PC-3 (cell line): Measurements from ENCODE around the gene FBXL7. TPM values are rescaled to one million over a fixed set of nuclear protein-coding genes. Genes with fewer than 3 reads are reported as not detected.

ENCODE experiments used
- ATAC-seq: fragments of 200-7000 bp; cut with Tn5 transposase; 2 replicates; pipeline ENCODE4 v1.9.1; 2020; ENCODE audit warnings: mild to moderate bottlenecking, moderate library complexity
- BruUV-seq: library from RNA; stranded (reverse); fragments of 400-500 nt; replicated peaks from 2 replicates; lab custom pipeline; 2021; lab: Mats Ljungman, UMichigan
- CTCF ChIA-PET: fragments of 300-600 bp; sonication (Branson Sonifier 250); formaldehyde crosslinking; loops from one replicate; lab custom pipeline; 2022; ENCODE audit warnings: antibody characterized with exemption; lab: Charles Lee
- POLR2A ChIA-PET: fragments of 300-600 bp; sonication (Branson Sonifier 250); formaldehyde crosslinking; loops from one replicate; lab custom pipeline; 2022; ENCODE audit warnings: antibody characterized with exemption; ENCODE audit not compliant: unreplicated experiment; lab: Charles Lee
- DNase-seq: peaks from one replicate; pipeline ENCODE4 v3.0.0-alpha.2; 2015
- H2AFZ ChIP-seq: fragments of 300-600 bp; sonication (generic); 2 replicates; pipeline ENCODE4 v1.6.0; 2016; ENCODE audit warnings: antibody characterized with exemption, low read length
- H3F3A ChIP-seq: fragments of 300-600 bp; sonication (generic); one replicate; pipeline ENCODE4 v1.6.0; 2017; ENCODE audit warnings: antibody characterized with exemption, low read length, control low read depth, mild to moderate bottlenecking; ENCODE audit not compliant: unreplicated experiment
- H3K27ac ChIP-seq: fragments of 300-600 bp; sonication (generic); 2 replicates; pipeline ENCODE4 v1.5.1; 2016; ENCODE audit warnings: mild to moderate bottlenecking, low read length
- H3K27me3 ChIP-seq: fragments of 300-600 bp; sonication (generic); 2 replicates; pipeline ENCODE4 v1.6.1; 2016; ENCODE audit warnings: low read length, mixed read lengths
- H3K36me3 ChIP-seq: fragments of 300-600 bp; sonication (generic); 2 replicates; pipeline ENCODE4 v1.6.1; 2016; ENCODE audit warnings: low read depth, mixed run types, low read length, mixed read lengths
- H3K4me1 ChIP-seq: fragments of 300-600 bp; sonication (generic); 2 replicates; pipeline ENCODE4 v1.5.1; 2016; ENCODE audit warnings: low read length; ENCODE audit not compliant: insufficient read depth
- H3K4me2 ChIP-seq: fragments of 300-600 bp; sonication (generic); 2 replicates; pipeline ENCODE4 v1.6.0; 2016; ENCODE audit warnings: low read length
- H3K4me3 ChIP-seq: fragments of 300-600 bp; sonication (generic); 2 replicates; pipeline ENCODE4 v1.5.1; 2016; ENCODE audit warnings: mild to moderate bottlenecking, low read length, mixed read lengths
- H3K79me2 ChIP-seq: fragments of 300-600 bp; sonication (generic); 2 replicates; pipeline ENCODE4 v1.6.1; 2017; ENCODE audit warnings: low read length, mixed read lengths
- H3K9ac ChIP-seq: fragments of 300-600 bp; sonication (generic); 2 replicates; pipeline ENCODE4 v1.6.0; 2016; ENCODE audit warnings: mild to moderate bottlenecking, low read length
- H3K9me2 ChIP-seq: fragments of 300-600 bp; sonication (generic); replicated peaks from 2 replicates; pipeline ENCODE4 v1.6.1; 2016; ENCODE audit warnings: mixed run types, low read length, mixed read lengths
- H3K9me3 ChIP-seq: fragments of 300-600 bp; sonication (generic); 2 replicates; pipeline ENCODE4 v1.6.1; 2016; ENCODE audit warnings: low read length, mixed read lengths
- H4K20me1 ChIP-seq: fragments of 300-600 bp; sonication (generic); 2 replicates; pipeline ENCODE4 v1.6.1; 2016; ENCODE audit warnings: low read length, mixed read lengths
- CTCF ChIP-seq: fragments of 300-600 bp; sonication (generic); conservative IDR thresholded peaks from 2 replicates; pipeline ENCODE4 v1.5.1; 2017; ENCODE audit warnings: antibody characterized with exemption, low read depth, mild to moderate bottlenecking, low read length
- EZH2 ChIP-seq: fragments of 300-600 bp; sonication (generic); IDR thresholded peaks from one replicate; pipeline ENCODE4 v1.6.1; 2017; ENCODE audit warnings: antibody characterized with exemption, mild to moderate bottlenecking, low read length; ENCODE audit not compliant: unreplicated experiment
- EZH2phosphoT487 ChIP-seq: fragments of 300-600 bp; sonication (generic); IDR thresholded peaks from 2 replicates; pipeline ENCODE4 v1.6.1; 2018; ENCODE audit warnings: mild to moderate bottlenecking, antibody characterized with exemption, low read length, borderline replicate concordance
- intact Hi-C: fragments of 100-400 bp; cut with micrococcal nuclease; formaldehyde crosslinking; loops from 2 replicates; pipeline ENCODE4 v1.9.0; 2023
- total RNA-seq: library from RNA; depleted of rRNA; stranded (reverse); fragments of >200 nt; gene quantifications from 2 replicates; pipeline ENCODE4 v1.2.3, GENCODE V29; 2014

Gene FBXL7
- total RNA-seq, 1 experiment from 2014 or later = 0.18 TPM

- no peaks in the 10 kb centered on the region for H4K20me1 ChIP-seq
- TF ChIP-seq EZH2phosphoT487 (no peak), CTCF (no peak), EZH2 (no peak)
- intact Hi-C loops = no loop called here
These were observed 97.0 kb downstream of the FBXL7 start for GRCh38 chr5:15596936-15597335.

GRCh38 chr5:15597804-15598203 is 97.8 kb downstream of the FBXL7 start:
- H3K27me3 ChIP-seq = no peaks in the 10 kb centered on the region
- DNase-seq (no peak), ATAC-seq (no peak)
- no peaks in the 10 kb centered on the region for H4K20me1 ChIP-seq
- no TSS peak for BruUV-seq
- H3K9me3 ChIP-seq = peaks cover 11% of the 10 kb centered on the region; the same call in 1 of the 2 replicates
- intact Hi-C loops = no loop called here
- H3K79me2 ChIP-seq = no peaks in the 10 kb centered on the region
- H2AFZ ChIP-seq = no peak overlapping the region
- H3K4me1 ChIP-seq = no peaks in the 10 kb centered on the region
- H3K27ac ChIP-seq = no peak overlapping the region
- H3K9me2 ChIP-seq = no peaks in the 10 kb centered on the region
- ChIA-PET CTCF (no interaction called here), POLR2A (no interaction called here)
- no peaks in the 10 kb centered on the region for H3K36me3 ChIP-seq
- H3K9ac ChIP-seq = no peak overlapping the region
- H3F3A ChIP-seq = no peaks in the 10 kb centered on the region
- H3K4me2 ChIP-seq = no peak overlapping the region
- no peak overlapping the region for H3K4me3 ChIP-seq
- TF ChIP-seq EZH2phosphoT487 (no peak), CTCF (no peak), EZH2 (no peak)

More at GRCh38 chr5:15596936-15597335, 97.0 kb downstream of the FBXL7 start:
- 0 out of 2 replicates have a peak, but pooled peaks cover 13% of the 10 kb centered on the region for H3K9me3 ChIP-seq
- no peaks in the 10 kb centered on the region for H3K9me2 ChIP-seq
- H3K36me3 ChIP-seq = no peaks in the 10 kb centered on the region
- ATAC-seq (no peak), DNase-seq (no peak)
- no peaks in the 10 kb centered on the region for H3K4me1 ChIP-seq
- H3K27me3 ChIP-seq = no peaks in the 10 kb centered on the region
- H3K27ac ChIP-seq = no peak overlapping the region
- POLR2A ChIA-PET = no interaction called here
- CTCF ChIA-PET = no interaction called here
- H3K4me2 ChIP-seq = no peak overlapping the region
- H3K9ac ChIP-seq = no peak overlapping the region
- H3K4me3 ChIP-seq = no peak overlapping the region
- BruUV-seq = no TSS peak
- no peaks in the 10 kb centered on the region for H3K79me2 ChIP-seq
- H2AFZ ChIP-seq = no peak overlapping the region
- no peaks in the 10 kb centered on the region for H3F3A ChIP-seq

- CTCF ChIA-PET = no interaction called here
- no peaks in the 10 kb centered on the region for H3K27me3 ChIP-seq
- H3K9me2 ChIP-seq = no peaks in the 10 kb centered on the region
- BruUV-seq = no TSS peak
- no peaks in the 10 kb centered on the region for H3K79me2 ChIP-seq
- peak; percentile 23 for DNase-seq
- no peak overlapping the region for H3K4me3 ChIP-seq
- no peaks in the 10 kb centered on the region for H4K20me1 ChIP-seq
- ATAC-seq = no peak
- H2AFZ ChIP-seq = no peak overlapping the region
- peaks cover 11% of the 10 kb centered on the region; the same call in 1 of the 2 replicates for H3K9me3 ChIP-seq
- no peak overlapping the region for H3K9ac ChIP-seq
- no peak overlapping the region for H3K27ac ChIP-seq
- H3K4me2 ChIP-seq = no peak overlapping the region
- H3K4me1 ChIP-seq = no peaks in the 10 kb centered on the region
- intact Hi-C loops = no loop called here
- peak; percentile 58 for TF ChIP-seq CTCF
- no peak for TF ChIP-seq EZH2
- TF ChIP-seq EZH2phosphoT487 = no peak
- H3F3A ChIP-seq = no peaks in the 10 kb centered on the region
- POLR2A ChIA-PET = no interaction called here
- no peaks in the 10 kb centered on the region for H3K36me3 ChIP-seq
These were observed 98.4 kb downstream of the FBXL7 start for GRCh38 chr5:15598294-15598902.
